Measurements from ENCODE around the gene CNOT6. TPM values are rescaled to one million over a fixed set of nuclear protein-coding genes. Genes with fewer than 3 reads are reported as not detected.

CNOT6 gene
- total RNA-seq, 1 experiment from 2014 or later: 59.1 TPM

DNA sequence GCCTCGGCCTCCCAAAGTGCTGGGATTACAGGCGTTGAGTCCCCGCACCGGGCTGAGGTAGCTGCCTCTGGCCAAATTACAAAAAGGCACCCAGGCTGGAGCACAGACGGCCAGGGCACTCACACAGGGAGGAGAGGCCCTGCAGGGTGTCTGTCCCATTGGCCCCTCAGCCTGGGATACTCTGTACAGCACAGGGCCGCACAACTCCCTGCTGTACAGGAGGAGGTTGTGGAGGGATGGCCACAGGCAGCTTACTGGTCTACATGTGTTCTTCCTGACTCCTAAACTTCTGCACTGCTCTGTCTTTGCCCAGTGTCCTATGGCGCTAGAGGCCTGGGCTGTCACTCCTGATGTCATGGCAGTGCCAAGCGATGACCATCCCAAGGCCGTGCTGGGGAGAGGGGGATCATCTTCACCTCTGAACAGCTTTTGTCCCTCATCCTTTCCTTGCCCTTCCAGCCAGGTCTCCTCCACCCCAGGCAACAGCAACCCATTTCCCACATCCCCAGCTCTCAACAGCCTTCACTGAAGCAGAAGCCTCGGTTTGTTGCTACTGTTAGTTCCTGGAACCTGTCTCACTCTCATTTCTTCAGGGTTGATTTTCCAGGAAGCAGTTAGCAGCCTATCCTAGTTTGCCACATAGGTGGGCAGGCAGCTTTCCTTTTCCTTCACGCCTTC, 1.8 kb upstream of the CNOT6 start:
- TF ChIP-seq SIN3A (IDR thresholded peaks at IDR 0.05; ENCODE audit: low read depth) (no peak), EZH2 (IDR thresholded peaks at IDR 0.05) (no peak)
- Histone ChIP-seq H2AFZ (ENCODE audit: low read depth, low read length, poor library complexity, severe bottlenecking) (no peak overlapping the region), H3K9me2 (ENCODE audit: insufficient read depth) (no peaks in the 10 kb centered on the region), H3K79me2 (ENCODE audit: insufficient read depth, low read length) (peaks cover 30% of the 10 kb centered on the region), H3K4me1 (ENCODE audit: control insufficient read depth in 1 of 2, insufficient read depth in 2 of 2, low read length in 2 of 2) (peaks cover 18 to 33% of the 10 kb centered on the region in 2 experiments), H3K9me3 (ENCODE audit: control insufficient read depth in 1 of 2, insufficient read depth in 1 of 2, low read depth in 1 of 2, low read length in 2 of 2) (no peaks in the 10 kb centered on the region), H3K27me3 (ENCODE audit: insufficient read depth, low read length) (no peaks in the 10 kb centered on the region), H3K9ac (ENCODE audit: low read length) (no peak overlapping the region), H3K36me3 (ENCODE audit: control insufficient read depth in 1 of 2, insufficient read depth in 2 of 2, low read length in 2 of 2) (0 out of 4 replicates have a peak, but pooled peaks cover 0 to 3% of the 10 kb centered on the region in 2 experiments), H3K4me2 (ENCODE audit: low read length) (0 out of 2 replicates have a peak overlapping the region, but pooled peaks have one; percentile 73), H3K4me3 (replicated peaks in 1 of 2; ENCODE audit: low read depth in 1 of 2, low read length in 2 of 2) (no peak overlapping the region), H3K27ac (ENCODE audit: low read depth, low read length) (no peak overlapping the region), H4K20me1 (ENCODE audit: insufficient read depth) (no peaks in the 10 kb centered on the region)
- no peak for ATAC-seq
- BruUV-seq (replicated peaks): no TSS peak
- ChIA-PET POLR2A (no interaction called here), RAD21 (ENCODE audit: low non-redundant PET in 1 of 2, low total read pairs in 2 of 2, uncharacterized antibody in 2 of 2, unreplicated experiment in 2 of 2) (no interaction called here), CTCF (interaction anchor here (1.5 kb wide), 1 partner anchor 113 kb away, joined by 4 read pairs; no protein-coding TSS in a partner anchor)
- DNase-seq (ENCODE audit: low read depth, low spot score): no peak
- intact Hi-C loops (cut with micrococcal nuclease): no loop called here

DNA sequence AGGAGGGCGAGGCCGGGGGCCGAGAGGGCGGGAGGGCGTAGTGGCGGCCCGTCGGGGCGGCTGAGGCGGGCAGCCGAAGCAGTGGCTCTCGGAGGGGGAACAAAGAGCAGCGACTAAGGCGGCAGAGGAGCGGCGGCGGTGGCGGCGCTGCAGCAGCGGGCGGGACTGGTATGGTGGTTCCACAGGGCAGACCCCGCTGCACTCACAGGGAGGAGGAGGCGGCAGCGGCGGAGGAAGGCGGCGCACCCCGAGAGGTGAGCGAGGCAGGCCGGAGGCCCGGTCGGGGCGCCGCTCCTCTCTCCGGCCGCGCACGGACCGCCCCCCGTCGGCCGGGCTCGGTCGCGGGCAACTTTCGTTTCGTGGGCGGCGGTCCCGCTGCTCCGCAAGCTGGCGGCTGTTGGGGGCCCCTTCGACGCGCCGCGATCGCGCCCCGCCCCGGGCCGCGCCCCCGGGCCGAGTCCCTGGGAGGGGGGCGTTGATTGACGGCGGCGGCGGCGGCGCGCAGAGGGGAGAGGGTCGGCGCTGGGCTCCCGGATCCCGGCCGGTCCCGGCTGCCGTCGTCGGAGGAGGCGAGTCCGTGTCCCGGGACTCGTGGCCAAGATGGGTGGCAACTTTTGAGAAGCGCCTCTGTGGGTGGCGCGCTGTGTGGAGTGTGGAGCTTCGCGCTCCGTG, 467 bp downstream of the CNOT6 start:
- no peaks in the 10 kb centered on the region for H3K9me2 ChIP-seq (ENCODE audit: insufficient read depth)
- H3K79me2 ChIP-seq (ENCODE audit: insufficient read depth, low read length): peaks cover 53% of the 10 kb centered on the region
- DNase-seq (ENCODE audit: low read depth, low spot score) (no peak), ATAC-seq (peak; percentile 41)
- H3K9ac ChIP-seq (ENCODE audit: low read length): peak overlapping the region; percentile 93
- no TSS peak for BruUV-seq (replicated peaks)
- H3K4me2 ChIP-seq (ENCODE audit: low read length): peak overlapping the region; percentile 73
- CTCF ChIA-PET: interaction anchor here (1.5 kb wide), 1 partner anchor 179 kb away, joined by 3 read pairs; no protein-coding TSS in a partner anchor
- RAD21 ChIA-PET (ENCODE audit: low non-redundant PET in 1 of 2, low total read pairs in 2 of 2, uncharacterized antibody in 2 of 2, unreplicated experiment in 2 of 2): no interaction called here
- no peaks in the 10 kb centered on the region for H3K9me3 ChIP-seq (ENCODE audit: control insufficient read depth in 1 of 2, insufficient read depth in 1 of 2, low read depth in 1 of 2, low read length in 2 of 2)
- intact Hi-C loops (cut with micrococcal nuclease): loop anchor here (2.0 kb wide), 1 partner anchor 112 kb away; no protein-coding TSS in a partner anchor
- no peak for TF ChIP-seq TCF7L2 (IDR thresholded peaks at IDR 0.05; ENCODE audit: borderline replicate concordance, extremely low read depth, insufficient read depth, insufficient read length)
- no peak for TF ChIP-seq CEBPB (IDR thresholded peaks at IDR 0.05; ENCODE audit: low read depth)
- TF ChIP-seq SIN3A (IDR thresholded peaks at IDR 0.05; ENCODE audit: low read depth): peak; percentile 30; the same call in 1 of the 2 replicates
- no peak; the same call in 1 of the 2 replicates for TF ChIP-seq POLR2AphosphoS5 (IDR thresholded peaks at IDR 0.05; ENCODE audit: low read depth, low read length)
- TF ChIP-seq ZFX (IDR thresholded peaks at IDR 0.05): peak; percentile 75
- H3K4me1 ChIP-seq (ENCODE audit: control insufficient read depth in 1 of 2, insufficient read depth in 2 of 2, low read length in 2 of 2): peaks cover 29 to 50% of the 10 kb centered on the region in 2 experiments
- no peak overlapping the region for H2AFZ ChIP-seq (ENCODE audit: low read depth, low read length, poor library complexity, severe bottlenecking)
- H3K4me3 ChIP-seq (replicated peaks in 1 of 2; ENCODE audit: low read depth in 1 of 2, low read length in 2 of 2): peak overlapping the region; percentile 76 to 79
- H3K36me3 ChIP-seq (ENCODE audit: control insufficient read depth in 1 of 2, insufficient read depth in 2 of 2, low read length in 2 of 2): 0 out of 4 replicates have a peak, but pooled peaks cover 0 to 3% of the 10 kb centered on the region in 2 experiments
- peak overlapping the region; percentile 93 for H3K27ac ChIP-seq (ENCODE audit: low read depth, low read length)
- H4K20me1 ChIP-seq (ENCODE audit: insufficient read depth): peaks cover 6% of the 10 kb centered on the region; the same call in 1 of the 2 replicates
- no peaks in the 10 kb centered on the region for H3K27me3 ChIP-seq (ENCODE audit: insufficient read depth, low read length)
- POLR2A ChIA-PET: no interaction called here

All from HCT116 (cell line).